ENCODE data around the gene AATF.

The AATF gene

DNA sequence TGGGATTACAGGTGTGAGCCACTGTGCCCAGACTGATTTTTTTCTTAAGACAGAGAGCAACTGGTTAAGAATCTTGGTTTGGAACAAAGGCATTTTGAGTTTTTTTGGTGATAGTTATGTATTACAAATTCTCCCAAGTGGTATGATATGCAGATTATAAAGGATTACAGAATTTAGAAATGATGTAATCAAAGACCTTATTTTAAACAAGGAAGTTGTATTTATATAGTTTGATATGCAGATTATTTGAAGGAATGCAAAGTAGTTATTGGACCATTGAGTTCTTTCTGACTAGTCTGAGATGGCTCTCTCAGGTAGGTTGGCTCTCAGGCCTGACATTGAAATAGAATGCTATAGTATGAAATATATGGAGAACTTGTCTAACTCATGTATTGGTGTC is 34.9 kb downstream of the AATF start:
- DNase-seq: no peak

DNA sequence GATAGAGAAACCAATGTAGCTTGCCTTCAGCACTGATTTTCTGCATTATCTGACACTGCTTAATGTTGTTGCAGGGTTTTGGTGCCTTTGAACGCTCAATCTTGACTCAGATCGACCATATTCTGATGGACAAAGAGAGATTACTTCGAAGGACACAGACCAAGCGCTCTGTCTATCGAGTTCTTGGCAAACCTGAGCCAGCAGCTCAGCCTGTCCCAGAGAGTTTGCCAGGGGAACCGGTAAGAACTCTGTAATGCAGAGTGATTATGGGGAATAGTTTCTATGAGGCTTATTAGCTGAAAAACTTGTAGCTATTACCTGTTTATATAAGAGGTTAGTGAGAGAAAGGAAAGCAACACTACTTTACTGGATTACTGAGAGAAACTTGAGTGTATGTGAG is 40.4 kb downstream of the AATF start:
- no peak for DNase-seq

DNA sequence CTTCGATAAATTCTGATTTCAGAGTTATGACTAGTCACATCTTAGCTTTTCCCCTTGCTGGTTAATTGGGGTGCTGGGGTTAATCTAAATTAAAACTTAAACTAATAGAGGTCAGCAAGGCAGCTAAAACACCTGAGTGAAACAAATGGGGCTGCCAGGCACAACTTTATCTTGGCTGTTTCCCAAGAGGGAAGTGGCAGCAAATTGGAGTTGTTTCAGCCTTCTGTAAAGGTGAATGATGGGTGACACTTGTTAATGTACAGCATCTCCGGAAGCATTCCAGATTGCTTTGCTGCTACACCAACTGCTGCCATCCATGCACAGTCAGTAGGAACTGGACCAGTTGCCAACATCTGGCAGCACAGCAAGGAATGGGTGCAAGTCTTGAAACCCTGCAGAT is 43.9 kb downstream of the AATF start:
- DNase-seq: no peak

DNA sequence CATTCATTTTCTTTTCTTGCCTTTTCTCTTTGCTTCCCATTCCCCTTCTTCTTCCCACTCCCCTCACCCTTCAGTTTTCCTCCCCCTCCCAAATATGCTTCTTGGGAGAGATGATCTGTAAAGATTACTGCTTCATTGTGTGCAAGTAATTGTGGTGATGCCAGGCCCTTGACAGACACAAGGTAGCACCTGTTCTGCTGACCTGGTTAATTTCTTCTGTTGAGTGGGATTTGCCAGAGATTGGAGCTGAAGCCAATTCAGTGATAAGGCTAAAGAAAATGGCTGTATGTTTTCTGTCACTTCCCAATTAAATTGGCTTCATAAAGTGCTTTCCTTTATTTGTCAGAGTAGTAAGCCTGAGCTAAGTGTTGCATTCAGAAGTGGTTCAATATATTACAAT is 44.5 kb downstream of the AATF start:
- DNase-seq: no peak

DNA sequence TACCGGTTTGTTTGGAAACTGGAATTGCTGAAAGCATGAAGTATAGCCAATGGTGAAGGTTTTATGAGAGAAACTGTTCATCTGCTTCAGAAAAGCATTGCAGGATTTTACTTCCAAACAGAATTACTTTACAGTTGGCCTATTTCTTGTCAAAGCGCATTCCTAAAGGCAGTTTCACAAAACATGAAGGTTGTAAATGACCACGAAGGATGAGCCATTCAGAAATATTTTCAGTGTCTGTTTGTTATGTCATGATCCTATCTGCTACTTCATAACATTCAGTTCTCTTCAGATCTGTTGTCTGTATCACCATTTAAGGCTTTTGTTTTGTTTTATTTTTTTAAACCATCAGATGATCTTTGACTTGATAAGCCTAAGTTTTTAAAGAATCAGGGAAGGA is 45.7 kb downstream of the AATF start:
- no peak for DNase-seq

DNA sequence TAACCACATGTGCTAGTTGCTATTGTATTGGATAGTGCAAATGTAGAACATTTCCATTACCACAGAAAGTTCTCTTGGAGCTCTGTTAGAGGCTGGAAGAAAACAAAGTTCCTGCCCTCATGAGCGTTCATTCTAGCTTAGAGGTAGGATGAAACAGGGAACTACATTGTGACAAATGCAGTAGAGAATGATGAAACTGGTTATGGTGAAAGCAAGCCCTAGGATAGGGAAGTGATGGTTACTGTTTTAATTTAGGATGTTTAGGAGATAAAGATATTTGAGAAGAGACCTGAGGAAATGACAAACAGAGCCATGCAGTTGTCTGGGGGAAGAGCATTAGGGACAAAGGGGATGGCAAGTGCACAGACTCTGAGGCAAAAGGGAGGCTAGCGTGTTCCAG is 50.7 kb downstream of the AATF start:
- DNase-seq: no peak

DNA sequence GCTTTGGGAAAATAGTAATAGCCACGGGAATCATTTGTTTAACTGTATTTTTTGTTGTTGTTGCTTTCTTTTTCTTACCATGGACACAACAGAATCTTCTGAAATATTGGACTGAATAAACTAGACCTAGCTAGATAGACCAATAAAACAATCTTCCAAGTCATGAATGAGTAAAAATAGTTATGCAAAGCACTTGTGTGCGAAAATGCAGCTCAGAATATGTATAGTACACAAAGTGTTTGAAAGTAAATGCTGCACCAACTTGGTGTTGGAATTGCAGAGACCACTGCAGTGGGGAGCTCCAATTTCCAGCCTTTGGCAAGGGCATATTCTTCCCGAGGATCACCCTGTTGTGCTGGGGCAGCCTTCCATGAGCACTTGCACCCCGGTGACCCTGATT is 68.0 kb downstream of the AATF start:
- no peak for DNase-seq

DNA sequence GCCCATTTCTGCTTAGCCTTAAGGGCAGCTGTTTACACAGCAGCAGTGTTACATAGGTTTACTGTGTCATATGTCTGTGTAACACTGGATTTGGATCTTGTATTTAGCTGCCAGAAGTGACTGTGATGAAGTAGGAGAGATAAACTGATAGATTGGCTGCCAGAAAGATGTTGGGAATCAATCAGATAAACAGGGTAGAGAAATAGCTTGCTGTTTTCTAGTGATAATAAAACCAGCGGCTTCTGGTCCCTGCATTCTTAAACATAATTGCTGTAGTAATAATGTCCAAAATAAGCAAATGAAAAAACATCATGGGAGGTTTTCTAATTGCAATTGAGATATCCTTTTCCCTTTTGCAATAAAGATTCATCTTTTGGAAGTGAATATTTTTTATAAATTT is 68.7 kb downstream of the AATF start:
- DNase-seq: no peak

DNA sequence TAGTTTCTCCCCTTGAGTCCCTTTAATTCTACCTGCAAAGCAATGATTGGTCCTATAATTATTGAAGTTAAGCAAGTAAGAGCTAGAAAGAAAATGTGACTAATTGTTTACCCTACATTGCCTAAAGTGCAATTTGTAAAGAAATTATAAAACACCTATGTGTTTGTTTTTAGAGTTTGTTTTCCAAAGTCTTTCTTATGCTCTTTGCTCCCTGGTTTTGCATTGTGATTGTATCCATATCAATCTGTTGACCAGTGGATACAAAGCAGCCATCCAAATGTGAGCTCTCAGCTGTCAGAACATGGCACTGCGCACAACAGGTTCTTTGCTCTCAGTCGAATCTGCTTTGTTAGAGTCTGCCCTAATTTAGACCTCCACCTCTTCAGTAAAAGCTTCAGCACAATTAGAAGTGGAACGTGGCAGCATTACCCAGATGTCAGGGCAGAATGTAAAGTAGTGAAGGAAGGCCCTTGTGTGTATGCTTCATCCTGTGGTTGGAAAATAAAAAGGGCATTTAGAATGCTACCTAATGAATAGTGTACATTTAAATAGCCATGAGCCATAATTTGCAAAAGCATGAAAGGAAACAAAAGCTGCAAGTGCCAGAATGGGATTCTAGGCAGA is 70.5 kb downstream of the AATF start:
- no peak for DNase-seq

DNA sequence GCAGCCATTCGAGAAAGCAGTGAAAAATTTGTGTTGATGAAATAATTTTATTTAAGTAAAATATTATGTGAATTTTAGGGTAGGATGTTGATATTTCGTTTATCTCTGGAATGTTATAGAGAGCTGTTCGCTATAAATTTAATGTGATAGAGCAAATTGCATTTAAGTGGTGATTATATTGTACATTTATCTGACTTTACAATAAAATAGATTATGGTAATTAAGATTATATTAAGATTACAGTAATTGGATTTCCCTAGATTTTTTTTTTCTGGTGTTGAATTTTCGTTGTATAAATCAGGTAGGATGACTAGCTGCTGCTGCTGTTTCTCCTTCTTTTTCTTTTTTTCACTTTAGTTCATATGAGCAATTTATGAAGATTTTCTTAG is 71.0 kb downstream of the AATF start:
- DNase-seq: no peak

DNA sequence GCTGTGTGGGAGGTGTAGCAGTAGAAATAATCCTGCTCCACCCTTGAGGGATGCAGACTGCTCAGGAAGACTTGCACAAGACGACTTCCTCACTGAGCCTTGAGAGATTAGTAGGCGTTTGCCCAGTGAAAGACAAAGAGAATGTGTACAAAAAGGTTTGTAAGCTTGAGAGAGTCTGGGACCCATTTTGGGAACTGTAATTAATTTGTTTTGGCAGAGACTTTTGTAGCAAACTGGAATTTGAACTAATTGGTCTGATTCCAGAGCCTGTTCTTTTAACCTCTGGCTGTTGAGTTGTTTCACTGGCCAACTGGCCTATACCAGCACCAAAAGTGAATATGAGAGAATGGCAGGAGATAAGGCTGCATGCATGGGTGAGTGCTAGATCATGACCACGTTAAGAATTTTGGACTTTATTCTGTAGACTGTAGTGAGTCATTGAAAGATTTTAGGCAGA is 75.5 kb downstream of the AATF start:
- DNase-seq: no peak

DNA sequence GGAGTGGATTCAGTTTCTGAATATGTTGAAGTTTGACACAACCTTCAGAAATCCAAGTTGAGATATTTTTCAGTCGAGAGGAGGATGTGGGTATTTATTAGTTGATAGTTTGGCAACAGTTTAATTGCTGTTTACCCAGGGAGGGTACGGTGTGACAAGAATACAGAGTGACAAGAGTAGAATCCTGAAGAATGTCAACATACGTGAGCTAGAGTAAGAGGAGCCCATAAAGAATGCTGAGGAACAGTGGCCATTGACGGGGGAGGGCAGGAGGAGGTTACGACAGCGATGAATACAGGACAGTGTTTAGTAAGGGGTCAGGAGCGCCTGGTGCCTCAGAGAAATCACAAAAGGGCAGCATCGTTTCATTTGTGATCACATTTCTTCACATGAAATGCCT is 76.5 kb downstream of the AATF start:
- no peak for DNase-seq

DNA sequence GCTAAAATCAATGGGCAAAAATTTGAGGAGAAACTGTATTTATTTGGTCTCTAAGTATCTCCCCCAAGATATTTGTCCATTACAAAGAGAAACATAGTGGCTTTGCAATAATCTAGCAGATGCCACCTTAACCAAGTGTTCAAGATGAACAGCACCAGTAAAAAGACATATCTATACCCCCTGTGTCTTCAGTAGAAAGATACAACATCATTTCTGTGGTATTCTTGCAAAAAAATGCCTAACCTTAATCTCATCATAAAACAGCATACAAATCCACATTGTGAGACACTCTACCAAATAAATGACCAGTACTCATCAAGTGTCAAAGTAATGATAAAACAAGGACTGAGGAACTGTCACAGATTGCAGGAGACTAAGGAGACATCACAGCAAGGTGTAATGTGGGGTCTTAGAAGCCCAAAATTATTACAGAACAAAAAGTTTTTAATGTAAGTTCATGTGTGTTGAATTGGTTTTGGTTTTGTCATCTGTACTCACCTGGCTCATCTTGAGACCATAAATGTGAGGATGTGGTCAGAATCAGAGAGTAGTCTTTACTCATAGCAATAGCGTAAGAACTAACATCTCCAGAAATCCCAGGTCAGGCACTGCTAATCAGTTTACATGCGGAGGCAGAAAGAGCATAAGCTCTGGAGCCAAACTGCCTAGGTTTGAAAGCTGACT is 77.2 kb downstream of the AATF start:
- DNase-seq: no peak

DNA sequence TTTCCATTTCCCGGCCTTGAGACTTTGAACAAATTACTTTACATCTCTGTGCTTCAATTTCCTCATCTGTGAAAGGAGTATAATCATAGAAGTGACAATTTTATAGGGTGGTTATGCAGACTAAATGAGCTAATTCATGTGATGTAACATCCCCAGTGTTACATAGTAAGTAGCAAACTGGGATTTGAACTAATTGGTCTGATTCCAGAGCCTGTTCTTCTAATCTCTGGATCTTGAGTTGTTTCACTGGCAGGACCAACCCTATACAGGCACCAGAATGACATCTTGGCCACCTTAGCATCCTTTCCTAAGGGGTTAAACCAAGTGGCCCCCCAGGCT is 77.7 kb downstream of the AATF start:
- DNase-seq: no peak

DNA sequence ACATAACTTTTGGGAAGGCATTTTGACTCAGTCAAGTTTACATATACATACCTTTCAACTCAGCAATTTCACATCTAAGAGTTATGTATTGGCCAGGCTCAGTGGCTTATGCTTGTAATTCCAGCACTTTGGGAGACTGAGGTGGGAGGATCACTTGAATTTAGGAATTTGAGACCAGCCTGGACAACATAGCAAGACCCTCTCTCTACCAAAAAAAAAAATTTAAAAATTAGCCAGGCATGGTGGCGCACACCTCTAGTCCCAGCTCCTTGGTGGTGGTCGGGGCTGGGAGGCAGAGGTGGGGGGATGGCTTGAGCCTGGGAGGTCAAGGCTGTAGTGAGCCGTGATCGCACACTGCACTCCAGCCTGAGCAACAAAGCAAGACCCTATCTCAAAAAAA is 79.3 kb downstream of the AATF start:
- no peak for DNase-seq

DNA sequence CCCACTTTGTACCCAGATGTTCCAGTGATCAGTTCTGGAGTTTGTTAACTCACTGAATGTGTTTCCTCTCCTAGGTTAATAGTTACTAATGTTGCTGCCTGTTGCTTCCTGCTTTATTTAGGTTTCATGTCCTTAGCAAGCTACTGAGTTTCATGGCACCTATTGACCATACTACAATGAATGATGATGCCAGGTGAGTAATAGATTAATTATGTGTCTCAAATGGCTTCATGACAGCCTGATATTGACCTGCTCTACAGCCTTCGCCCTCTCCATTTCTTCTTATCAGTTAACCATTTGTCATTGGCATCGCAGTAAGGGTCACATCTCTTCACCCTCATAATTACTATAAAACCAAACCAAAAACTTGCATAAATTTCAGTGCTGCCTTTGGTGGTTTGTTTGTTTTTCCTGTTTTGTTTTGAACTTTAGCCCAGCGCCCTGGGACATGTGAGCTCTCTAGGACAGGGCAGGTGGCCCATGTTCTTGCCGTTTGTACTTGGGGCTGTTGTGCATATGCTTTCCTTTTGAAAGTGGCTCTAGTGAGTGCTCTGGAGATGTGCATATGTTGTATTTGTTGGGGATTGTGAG is 82.8 kb downstream of the AATF start:
- DNase-seq: no peak

DNA sequence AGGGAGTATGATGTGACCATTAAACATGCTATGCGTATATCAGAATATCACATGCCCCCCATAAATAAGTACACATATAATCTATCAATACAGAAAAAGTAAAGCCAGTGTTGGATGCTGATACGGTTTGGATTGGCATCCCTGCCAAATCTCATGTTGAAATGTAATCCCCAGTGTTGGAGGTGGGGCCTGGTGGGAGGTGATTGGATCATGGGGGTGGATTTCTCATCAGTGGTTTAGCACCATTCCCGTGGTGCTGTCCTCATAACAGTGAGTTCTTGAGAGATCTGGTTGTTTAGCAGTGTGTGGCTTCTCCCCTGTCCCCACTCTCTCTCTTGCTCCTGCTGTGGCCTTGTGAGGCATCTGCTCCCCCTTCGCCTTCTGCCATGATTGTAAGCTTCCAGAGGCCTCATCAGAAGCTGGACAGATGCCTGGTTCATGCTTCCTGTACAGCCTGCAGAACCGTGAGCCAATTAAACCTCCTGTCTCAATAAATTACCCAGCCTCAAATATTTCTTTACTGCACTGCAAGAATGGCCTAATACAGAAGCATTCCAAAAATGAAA is 88.9 kb downstream of the AATF start:
- no peak for DNase-seq

DNA sequence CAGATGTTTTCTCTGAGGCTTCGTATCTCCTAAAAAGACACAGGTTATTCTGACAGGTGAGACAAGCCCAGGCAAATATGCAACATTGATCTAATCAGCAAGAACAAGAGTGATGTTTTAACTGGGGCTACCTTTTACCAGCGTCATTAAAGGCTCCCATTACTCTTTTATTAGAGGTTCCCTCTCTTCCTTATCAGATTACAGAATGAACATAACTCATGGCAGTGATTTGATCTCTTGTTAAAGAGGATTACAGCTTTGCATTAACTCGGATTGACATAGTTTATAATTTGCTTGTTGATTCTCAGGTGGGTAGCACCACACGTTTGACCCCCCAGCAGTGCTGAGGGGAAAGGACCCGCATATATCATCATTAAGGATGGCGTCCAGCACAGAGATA is 90.5 kb downstream of the AATF start:
- no peak for DNase-seq

DNA sequence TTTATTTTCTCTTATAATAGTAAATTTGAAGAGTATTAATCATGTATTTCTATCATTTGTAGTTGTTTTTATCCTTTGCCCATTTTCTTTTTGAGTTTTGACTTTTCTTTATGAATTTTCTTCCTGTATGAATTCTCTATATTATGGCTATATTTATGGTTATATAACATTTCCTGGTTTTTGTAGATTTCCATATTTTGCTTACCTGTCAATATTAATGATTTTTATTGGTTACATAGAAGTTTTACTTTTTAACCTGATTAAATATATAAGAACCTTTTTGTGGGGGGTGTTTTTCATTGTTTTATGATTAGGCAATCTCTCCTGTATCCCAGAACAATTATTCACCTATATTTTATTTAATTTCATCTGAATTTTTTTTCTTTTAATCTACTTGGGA is 93.2 kb downstream of the AATF start:
- DNase-seq: no peak

DNA sequence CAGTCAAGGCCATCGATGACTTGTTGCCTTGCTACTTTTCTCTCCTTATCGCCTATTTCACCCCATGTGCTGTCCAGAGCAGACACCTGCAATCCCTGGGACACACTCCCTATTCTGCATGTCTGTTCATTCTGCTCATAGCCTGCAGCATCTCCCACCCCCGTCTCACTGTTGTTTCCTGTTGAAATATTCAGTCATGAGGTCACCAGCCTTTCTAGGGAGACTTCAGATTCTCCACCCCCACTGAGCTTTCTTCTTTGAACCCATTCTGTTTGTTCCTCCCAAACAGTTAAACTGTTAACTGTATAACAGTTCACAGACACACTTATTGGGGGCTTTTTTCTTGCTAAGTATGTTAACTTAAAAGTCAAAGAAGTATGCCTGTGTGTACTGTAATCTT is 94.4 kb downstream of the AATF start:
- DNase-seq: no peak

DNA sequence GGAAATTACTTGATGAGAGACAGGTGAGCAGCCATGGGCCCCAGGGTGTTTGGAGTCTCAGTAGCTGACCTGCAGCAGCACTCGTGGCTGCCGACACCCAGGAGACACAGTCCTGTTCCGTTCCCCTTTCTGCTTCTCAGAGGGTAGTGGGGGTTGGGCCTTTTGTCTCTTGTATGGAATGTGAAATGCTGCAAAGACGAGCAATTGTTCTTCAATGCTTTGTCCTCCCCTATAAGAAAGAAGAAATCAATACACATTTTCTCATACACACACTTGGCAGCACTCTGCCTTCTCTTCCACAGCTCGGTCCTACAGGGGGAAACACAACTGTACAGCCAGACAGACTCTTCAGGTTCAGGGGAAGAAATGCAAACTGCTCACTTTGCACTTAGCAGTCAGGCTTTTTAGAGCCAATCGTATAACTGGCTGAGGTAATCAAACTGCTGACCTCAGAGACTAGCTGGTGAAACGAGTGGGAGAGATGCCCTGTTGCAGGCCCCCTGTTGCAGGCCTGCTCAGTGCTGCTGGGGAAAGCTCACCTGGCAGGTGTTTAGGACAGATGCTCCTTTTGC is 96.7 kb downstream of the AATF start:
- DNase-seq: no peak

DNA sequence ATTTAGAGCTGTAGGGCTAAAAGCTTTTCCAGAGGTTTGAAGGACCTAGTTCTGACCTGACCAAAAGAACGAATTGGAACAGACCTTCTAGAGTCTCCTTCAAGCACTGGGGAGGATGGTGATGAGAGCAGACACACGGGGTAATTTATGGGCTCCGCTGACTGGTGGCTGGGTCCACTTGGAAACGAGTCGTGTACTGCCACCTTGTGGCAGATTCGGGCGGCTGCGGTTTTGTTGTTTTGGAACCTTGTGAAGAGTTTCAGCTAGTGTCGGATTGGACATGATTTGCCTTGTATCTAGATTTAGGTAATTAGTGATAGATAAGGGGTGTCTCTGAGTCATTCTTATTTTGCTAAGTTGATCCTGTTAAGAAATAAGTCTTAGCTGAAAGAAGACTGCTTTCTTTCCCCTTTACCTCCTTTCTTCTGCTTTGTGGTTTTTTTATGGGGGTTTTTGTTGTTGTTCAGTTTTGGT is 98.9 kb downstream of the AATF start:
- peak; percentile 45 to 55 for DNase-seq

DNA sequence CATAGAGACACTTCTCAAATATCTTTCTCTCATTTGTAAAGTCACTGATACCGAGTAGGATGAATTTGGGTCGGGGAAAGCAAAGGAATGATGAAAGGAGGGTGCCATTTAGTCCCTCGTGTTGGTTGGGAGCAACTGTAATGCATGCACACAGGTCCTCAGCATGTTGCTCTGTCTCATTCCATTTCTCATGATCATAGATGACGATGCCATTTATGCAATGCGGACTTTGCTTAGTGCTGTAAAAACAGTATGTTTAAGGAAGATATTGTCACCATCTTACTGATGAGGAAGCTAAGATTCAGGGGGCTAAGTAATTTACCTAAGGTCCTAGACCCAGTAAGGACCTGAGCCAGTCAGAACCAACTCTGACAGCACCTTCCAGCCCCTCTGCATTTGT is 100.1 kb downstream of the AATF start:
- DNase-seq: no peak

DNA sequence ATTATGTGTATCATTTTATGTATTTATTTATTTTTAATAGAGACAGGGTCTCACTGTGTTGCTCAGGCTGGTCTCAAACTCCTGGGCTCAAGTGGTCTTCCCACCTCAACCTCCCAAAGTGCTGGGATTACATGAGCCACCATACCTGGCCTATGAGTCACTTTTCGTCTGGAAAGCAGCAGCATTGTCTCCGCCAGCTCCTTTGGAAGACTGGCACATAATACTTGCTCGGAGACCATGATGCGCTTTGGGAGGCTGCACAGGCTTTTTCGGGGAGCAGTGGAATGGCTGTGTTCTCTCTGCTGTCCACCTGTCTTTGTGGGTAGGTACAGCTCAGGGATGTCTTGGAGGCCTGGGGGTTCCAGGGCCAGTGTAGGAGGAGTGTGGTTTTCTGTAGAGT is 102.2 kb downstream of the AATF start:
- DNase-seq: no peak
